Skeletal muscle satellite cell (primary cell): ENCODE measurements around the gene ATP10A.
A peak's percentile ranks its signal among the peaks of the same experiment; 100 is the strongest.
"Not testable (repeated sequence)": the region's sequence is repeated elsewhere in the genome, so short reads cannot be mapped to it uniquely, and the experiment has no call there.

Experiments
- H3K27me3 ChIP-seq: 2 replicates; pipeline ENCODE4 v1.7.0; 2013; ENCODE audit warnings: low read length; ENCODE audit not compliant: control insufficient read depth, insufficient read depth
- H3K36me3 ChIP-seq: 2 replicates; pipeline ENCODE4 v1.7.0; 2013; ENCODE audit warnings: mild to moderate bottlenecking, control low read depth, low read length; ENCODE audit not compliant: insufficient read depth
- H3K4me1 ChIP-seq: 2 replicates; pipeline ENCODE4 v1.7.0; 2013; ENCODE audit warnings: low read length; ENCODE audit not compliant: control insufficient read depth, insufficient read depth
- H3K4me2 ChIP-seq: 2 replicates; pipeline ENCODE4 v1.7.0; 2013; ENCODE audit warnings: mild to moderate bottlenecking, low read length
- H3K4me3 ChIP-seq: 2 replicates; pipeline ENCODE4 v1.7.0; 2013; ENCODE audit warnings: low read length
- H3K9ac ChIP-seq: 2 replicates; pipeline ENCODE4 v1.7.0; 2013; ENCODE audit warnings: mild to moderate bottlenecking, low read depth, low read length, moderate library complexity
- H3K9me3 ChIP-seq: replicated peaks from 2 replicates; pipeline ENCODE4 v1.7.0; 2013; ENCODE audit warnings: mild to moderate bottlenecking, control low read depth, low read length

ATP10A gene

GRCh38 chr15:25882466-25882865 lies 19.3 kb upstream of the ATP10A start:
- no peak overlapping the region for H3K4me3 ChIP-seq
- H3K9ac ChIP-seq = peak overlapping the region; percentile 6
- no peaks in the 10 kb centered on the region for H3K36me3 ChIP-seq
- H3K9me3 ChIP-seq = no peaks in the 10 kb centered on the region
- H3K4me2 ChIP-seq = peak overlapping the region; percentile 22
- no peaks in the 10 kb centered on the region for H3K27me3 ChIP-seq
- H3K4me1 ChIP-seq = peaks cover 43% of the 10 kb centered on the region

GRCh38 chr15:25880877-25881276 lies 17.8 kb upstream of the ATP10A start:
- H3K36me3 ChIP-seq, H3K4me3 ChIP-seq, H3K4me2 ChIP-seq, H3K9me3 ChIP-seq, H3K9ac ChIP-seq, H3K27me3 ChIP-seq: not testable (repeated sequence)
- peaks cover 31% of the 10 kb centered on the region for H3K4me1 ChIP-seq

- no peaks in the 10 kb centered on the region for H3K36me3 ChIP-seq
- no peak overlapping the region for H3K4me3 ChIP-seq
- H3K9me3 ChIP-seq = no peaks in the 10 kb centered on the region
- peaks cover 30% of the 10 kb centered on the region for H3K4me1 ChIP-seq
- no peak overlapping the region for H3K9ac ChIP-seq
- H3K4me2 ChIP-seq = no peak overlapping the region
- H3K27me3 ChIP-seq = no peaks in the 10 kb centered on the region
Observed at GRCh38 chr15:25880411-25880810, 17.3 kb upstream of the ATP10A start.

GRCh38 chr15:25879438-25879837 lies 16.3 kb upstream of the ATP10A start:
- Histone ChIP-seq H3K36me3 (no peaks in the 10 kb centered on the region), H3K9me3 (no peaks in the 10 kb centered on the region), H3K9ac (no peak overlapping the region), H3K4me1 (peaks cover 23% of the 10 kb centered on the region), H3K4me3 (no peak overlapping the region), H3K27me3 (no peaks in the 10 kb centered on the region), H3K4me2 (no peak overlapping the region)

GRCh38 chr15:25877681-25878080 lies 14.6 kb upstream of the ATP10A start:
- H3K9ac ChIP-seq = no peak overlapping the region
- no peaks in the 10 kb centered on the region for H3K36me3 ChIP-seq
- peaks cover 8% of the 10 kb centered on the region for H3K4me1 ChIP-seq
- no peak overlapping the region for H3K4me3 ChIP-seq
- H3K27me3 ChIP-seq = no peaks in the 10 kb centered on the region
- H3K4me2 ChIP-seq = no peak overlapping the region
- H3K9me3 ChIP-seq = no peaks in the 10 kb centered on the region

GRCh38 chr15:25876231-25877140 lies 13.4 kb upstream of the ATP10A start:
- no peak overlapping the region for H3K4me2 ChIP-seq
- H3K9me3 ChIP-seq = no peaks in the 10 kb centered on the region
- no peak overlapping the region for H3K9ac ChIP-seq
- H3K4me1 ChIP-seq = no peaks in the 10 kb centered on the region
- no peaks in the 10 kb centered on the region for H3K27me3 ChIP-seq
- no peak overlapping the region for H3K4me3 ChIP-seq
- no peaks in the 10 kb centered on the region for H3K36me3 ChIP-seq

- H3K4me1 ChIP-seq = no peaks in the 10 kb centered on the region
- H3K9me3 ChIP-seq = no peaks in the 10 kb centered on the region
Observed at GRCh38 chr15:25875566-25875965, 12.4 kb upstream of the ATP10A start.

GRCh38 chr15:25874379-25874778 lies 11.3 kb upstream of the ATP10A start:
- Histone ChIP-seq H3K4me3 (no peak overlapping the region), H3K27me3 (no peaks in the 10 kb centered on the region), H3K4me2 (no peak overlapping the region), H3K9ac (no peak overlapping the region), H3K4me1 (no peaks in the 10 kb centered on the region), H3K36me3 (no peaks in the 10 kb centered on the region), H3K9me3 (no peaks in the 10 kb centered on the region)

More at GRCh38 chr15:25875566-25875965, 12.4 kb upstream of the ATP10A start:
- H3K9ac ChIP-seq = no peak overlapping the region
- no peak overlapping the region for H3K4me3 ChIP-seq
- H3K27me3 ChIP-seq = no peaks in the 10 kb centered on the region
- H3K4me2 ChIP-seq = no peak overlapping the region
- no peaks in the 10 kb centered on the region for H3K36me3 ChIP-seq

- H3K27me3 ChIP-seq = no peaks in the 10 kb centered on the region
- no peaks in the 10 kb centered on the region for H3K36me3 ChIP-seq
- no peaks in the 10 kb centered on the region for H3K9me3 ChIP-seq
- no peak overlapping the region for H3K4me2 ChIP-seq
- no peak overlapping the region for H3K4me3 ChIP-seq
- H3K4me1 ChIP-seq = no peaks in the 10 kb centered on the region
- no peak overlapping the region for H3K9ac ChIP-seq
Observed at GRCh38 chr15:25871403-25871802, 8.3 kb upstream of the ATP10A start.

- no peaks in the 10 kb centered on the region for H3K9me3 ChIP-seq
- no peaks in the 10 kb centered on the region for H3K4me1 ChIP-seq
- no peak overlapping the region for H3K9ac ChIP-seq
- H3K4me2 ChIP-seq = no peak overlapping the region
- H3K27me3 ChIP-seq = no peaks in the 10 kb centered on the region
- no peaks in the 10 kb centered on the region for H3K36me3 ChIP-seq
- H3K4me3 ChIP-seq = no peak overlapping the region
Observed at GRCh38 chr15:25870938-25871337, 7.8 kb upstream of the ATP10A start.

- no peak overlapping the region for H3K4me3 ChIP-seq
- no peaks in the 10 kb centered on the region for H3K4me1 ChIP-seq
- H3K36me3 ChIP-seq = no peaks in the 10 kb centered on the region
- H3K9ac ChIP-seq = no peak overlapping the region
- no peak overlapping the region for H3K4me2 ChIP-seq
- H3K9me3 ChIP-seq = no peaks in the 10 kb centered on the region
- H3K27me3 ChIP-seq = no peaks in the 10 kb centered on the region
Observed at GRCh38 chr15:25869701-25870100, 6.6 kb upstream of the ATP10A start.

GRCh38 chr15:25866874-25867273 lies 3.7 kb upstream of the ATP10A start:
- Histone ChIP-seq H3K27me3 (no peaks in the 10 kb centered on the region), H3K4me1 (peaks cover 12% of the 10 kb centered on the region), H3K9me3 (no peaks in the 10 kb centered on the region), H3K36me3 (no peaks in the 10 kb centered on the region), H3K4me3 (no peak overlapping the region), H3K9ac (no peak overlapping the region), H3K4me2 (no peak overlapping the region)
